Muscle of back (tissue), 11 donors: ENCODE results near the gene TNPO2. TPM values are rescaled to one million over a fixed set of nuclear protein-coding genes. Genes with fewer than 3 reads are reported as not detected.
"Not testable (repeated sequence)": the region's sequence is repeated elsewhere in the genome, so short reads cannot be mapped to it uniquely, and the experiment has no call there.

Experiments used
- DNase-seq, 3 donors: peaks; one replicate each; pipeline versions ENCODE4 v3.0.0 to v3.0.0-alpha.2; 2013
- polyA plus RNA-seq, 10 donors: library from polyadenylated mRNA; unstranded; fragments of 120-200 nt; gene quantifications; one replicate each; pipeline ENCODE4 v1.2.1, GENCODE V29; 2013; ENCODE audit not compliant: insufficient read length in 10 of 10

Gene TNPO2
- polyA plus RNA-seq, 10 donors: 44.6 to 69.5 (median 54.9) TPM

DNA sequence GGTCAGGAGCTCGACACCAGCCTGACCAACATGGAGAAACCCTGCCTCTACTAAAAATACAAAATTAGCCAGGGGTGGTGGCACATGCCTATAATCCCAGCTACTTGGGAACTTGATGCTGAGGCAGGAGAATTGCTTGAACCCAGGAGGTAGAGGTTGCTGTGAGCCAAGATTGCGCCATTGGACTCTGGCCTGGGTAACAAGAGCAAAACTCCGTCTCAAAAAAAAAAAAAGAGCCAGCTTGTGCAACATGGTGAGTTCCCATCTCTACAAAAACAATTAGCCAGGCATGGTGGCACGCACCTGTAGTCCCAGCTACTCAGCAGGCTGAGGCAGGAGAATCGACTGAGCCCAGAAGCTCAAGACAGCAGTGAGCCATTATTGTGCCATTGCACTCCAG lies 45.7 kb downstream of the TNPO2 start:
- DNase-seq: not testable (repeated sequence)

DNA sequence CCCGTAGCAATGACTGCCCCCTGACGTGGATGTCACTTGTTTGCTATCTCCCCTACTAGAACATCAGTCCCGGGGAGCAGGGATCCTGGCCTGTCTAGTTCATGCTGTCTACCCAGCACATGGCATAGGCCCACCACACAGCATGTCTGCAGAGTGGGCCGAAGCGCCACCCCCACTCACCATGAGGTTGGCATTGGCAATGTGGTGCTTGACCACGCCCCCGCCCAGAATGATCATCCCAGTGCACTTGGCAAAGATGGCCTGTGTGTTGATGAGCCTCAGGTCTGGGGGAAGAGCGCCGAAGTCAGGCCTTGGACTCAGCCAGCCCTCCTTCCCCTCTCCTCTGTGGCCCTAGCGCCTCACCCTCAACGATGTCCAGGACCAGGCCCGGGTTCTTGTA lies 46.8 kb downstream of the TNPO2 start:
- no peak for DNase-seq

DNA sequence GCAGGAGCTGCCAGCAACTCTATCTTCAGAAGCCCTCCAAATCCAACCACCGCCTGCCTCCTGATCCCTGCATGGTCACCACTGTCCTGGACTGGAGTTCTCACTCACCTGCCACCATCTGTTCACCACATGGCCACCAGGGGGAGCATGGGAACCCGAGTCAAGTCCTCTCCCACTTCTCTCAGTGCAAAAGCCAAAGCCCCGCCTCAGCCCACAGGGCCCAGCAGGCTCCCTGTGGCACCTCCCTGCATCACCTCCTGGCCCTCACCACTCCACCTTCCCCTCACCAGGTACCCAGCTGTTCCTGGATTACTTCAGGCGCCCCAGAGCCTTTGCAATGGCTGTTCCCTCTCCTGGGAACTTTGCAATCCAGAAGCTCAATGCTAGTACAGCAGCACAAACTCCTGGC lies 47.3 kb downstream of the TNPO2 start:
- peak; percentile 46 to 82 (median 76) for DNase-seq

DNA sequence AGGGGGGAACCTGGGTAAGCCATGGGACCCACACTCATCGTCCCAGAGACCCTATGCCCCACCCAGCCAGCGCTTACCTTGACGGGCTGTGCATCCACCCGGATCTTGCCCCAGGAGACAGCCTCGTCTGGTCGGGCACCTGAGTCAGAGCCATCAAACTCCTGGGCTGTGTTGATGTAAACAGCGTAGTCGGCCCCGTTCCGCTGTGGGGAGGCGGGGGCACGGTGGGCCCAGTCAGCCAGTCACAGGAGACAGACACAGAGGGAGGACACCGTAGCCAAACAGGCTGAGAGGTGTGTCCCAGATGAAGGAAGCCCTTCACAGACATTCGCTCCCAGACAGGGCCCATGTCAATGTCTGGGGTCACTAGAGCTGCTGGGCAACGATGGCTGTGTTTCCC lies 47.8 kb downstream of the TNPO2 start:
- no peak for DNase-seq

DNA sequence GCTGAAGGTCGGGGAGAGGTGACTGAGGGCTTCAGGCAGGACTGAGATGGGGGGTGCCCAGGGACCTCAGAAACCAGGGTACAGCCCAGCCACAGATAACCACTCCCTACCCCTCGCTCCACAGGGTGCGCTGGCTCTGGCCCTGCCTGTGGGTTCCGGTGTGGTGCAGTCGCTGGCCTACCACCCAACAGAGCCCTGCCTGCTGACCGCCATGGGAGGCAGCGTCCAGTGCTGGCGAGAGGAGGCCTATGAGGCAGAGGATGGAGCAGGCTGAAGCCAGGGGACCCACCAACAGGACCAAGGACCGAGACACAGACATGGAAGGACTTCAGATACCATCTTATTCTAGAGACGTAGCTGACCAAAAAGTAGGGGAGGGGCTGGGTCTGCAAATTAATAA lies 48.3 kb downstream of the TNPO2 start:
- DNase-seq: no peak

DNA sequence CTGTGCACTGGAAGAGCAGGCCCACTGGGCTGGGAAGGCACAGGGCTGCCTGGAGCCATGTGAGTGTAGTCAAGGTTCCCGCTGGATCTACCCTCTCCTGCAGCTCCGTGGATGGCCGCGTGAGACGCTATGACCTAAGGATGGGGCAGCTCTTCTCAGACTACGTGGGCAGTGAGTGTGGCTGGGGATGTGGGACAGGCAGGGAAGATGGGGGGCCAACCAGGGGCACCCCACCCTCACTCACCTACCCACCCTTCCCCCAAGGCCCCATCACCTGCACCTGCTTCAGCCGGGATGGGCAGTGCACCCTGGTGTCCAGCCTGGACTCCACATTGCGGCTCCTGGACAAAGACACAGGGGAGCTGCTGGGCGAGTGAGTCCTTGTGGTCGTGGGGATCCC lies 51.0 kb downstream of the TNPO2 start:
- no peak for DNase-seq

DNA sequence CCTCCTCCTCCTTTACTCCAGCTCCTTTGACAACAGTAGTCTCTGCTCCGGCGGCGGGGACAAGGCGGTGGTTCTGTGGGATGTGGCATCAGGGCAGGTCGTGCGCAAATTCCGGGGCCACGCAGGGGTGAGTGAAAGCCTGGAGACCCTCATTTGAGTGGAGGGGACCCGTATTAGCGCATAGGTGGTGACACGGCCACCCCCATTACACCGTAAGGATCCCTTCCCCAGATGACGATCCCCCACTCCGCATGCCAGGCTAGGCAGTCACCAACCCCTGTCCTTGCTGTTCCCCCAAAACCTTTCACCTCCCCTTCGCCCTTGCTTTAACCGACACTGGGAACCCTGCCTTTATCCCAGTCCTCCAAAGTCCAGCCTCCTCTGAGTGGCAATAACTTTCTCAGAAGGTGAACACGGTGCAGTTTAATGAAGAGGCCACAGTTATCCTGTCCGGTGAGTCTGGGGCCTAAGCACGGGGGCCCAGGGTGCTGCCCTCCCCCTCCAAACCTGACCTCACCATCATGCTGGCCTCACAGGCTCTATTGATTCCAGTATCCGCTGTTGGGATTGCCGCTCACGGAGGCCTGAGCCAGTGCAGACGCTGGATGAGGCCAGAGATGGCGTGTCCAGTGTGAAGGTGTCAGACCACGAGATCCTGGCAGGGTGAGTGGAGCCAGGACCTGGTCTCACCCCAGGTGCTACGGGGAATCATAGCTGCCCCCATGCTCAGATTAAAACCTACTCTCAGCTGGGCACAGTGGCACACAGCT lies 53.4 kb downstream of the TNPO2 start:
- DNase-seq: no peak

DNA sequence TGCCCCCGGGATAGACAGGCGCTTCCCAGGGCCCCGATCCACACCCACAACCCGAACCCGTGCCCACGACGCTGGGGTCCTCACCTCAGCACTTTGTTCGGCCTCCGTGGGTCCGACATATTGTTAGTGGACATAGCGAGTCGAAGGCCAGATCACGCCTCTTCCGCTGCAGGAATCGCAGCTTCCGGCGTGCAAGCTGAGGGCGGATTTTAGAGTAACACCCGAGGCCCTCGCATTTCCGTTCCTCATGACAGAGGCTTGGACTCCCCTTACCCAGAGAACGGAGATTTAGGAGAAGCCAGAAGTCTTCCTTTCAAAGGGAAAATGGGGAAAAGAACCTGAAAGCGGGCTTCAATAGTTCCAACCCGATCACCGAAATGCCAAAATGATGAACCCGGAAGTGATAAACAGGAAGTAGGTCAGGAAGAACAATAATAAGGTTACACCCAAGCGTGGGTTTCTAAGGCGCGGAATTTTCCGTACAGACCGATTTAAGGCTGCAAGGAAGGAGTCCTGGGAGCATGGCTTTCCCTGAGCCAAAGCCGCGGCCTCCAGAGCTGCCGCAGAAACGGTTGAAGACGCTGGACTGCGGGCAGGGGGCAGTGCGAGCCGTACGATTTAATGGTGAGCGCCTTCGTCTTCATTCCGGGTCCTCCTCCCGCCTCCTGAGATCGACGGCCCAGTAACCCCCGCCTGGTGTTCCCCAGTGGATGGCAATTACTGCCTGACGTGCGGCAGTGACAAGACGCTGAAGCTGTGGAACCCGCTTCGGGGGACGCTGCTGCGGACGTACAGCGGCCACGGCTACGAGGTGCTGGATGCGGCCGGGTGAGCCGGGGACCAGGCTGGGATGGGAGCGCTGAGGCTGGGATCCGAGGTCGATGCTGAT lies 54.2 kb downstream of the TNPO2 start:
- DNase-seq: peak; percentile 83 to 95 (median 90)

DNA sequence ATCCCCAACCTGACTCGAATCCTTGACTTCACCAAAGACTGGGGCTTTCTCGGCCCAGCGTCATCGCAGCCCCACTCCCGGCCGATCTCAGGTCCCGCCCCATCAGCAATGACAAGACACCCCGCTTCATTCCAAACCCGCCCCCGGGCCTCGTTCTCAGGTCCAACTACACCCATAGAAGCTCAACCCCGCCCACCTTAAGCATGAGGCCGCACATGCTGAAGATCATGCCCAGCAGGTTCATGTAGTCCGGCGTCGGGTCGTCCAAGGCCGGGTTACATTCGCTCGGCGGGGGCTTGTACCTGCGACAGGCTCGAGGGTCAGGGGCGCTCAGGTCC lies 54.8 kb downstream of the TNPO2 start:
- peak; percentile 31 to 79 (median 60) for DNase-seq

DNA sequence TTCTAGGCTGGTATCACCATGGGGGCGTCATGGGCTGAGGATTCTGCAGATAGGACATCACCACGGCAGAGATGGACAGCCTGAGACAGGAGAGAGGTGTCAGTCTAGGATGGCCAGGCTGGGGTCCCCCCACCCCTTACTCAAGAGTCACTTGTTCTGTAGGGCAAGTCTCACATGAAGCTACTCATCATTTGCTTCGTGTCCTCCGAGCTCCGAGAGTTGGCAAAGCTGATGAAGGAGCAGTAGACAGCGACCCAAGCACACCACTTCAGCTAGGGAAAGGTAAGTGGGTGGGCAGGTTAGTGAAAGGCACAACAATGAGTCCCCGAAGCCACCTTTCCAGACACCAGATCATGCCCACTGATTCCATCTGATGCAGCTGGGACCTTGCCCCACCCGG lies 55.4 kb downstream of the TNPO2 start:
- no peak for DNase-seq

DNA sequence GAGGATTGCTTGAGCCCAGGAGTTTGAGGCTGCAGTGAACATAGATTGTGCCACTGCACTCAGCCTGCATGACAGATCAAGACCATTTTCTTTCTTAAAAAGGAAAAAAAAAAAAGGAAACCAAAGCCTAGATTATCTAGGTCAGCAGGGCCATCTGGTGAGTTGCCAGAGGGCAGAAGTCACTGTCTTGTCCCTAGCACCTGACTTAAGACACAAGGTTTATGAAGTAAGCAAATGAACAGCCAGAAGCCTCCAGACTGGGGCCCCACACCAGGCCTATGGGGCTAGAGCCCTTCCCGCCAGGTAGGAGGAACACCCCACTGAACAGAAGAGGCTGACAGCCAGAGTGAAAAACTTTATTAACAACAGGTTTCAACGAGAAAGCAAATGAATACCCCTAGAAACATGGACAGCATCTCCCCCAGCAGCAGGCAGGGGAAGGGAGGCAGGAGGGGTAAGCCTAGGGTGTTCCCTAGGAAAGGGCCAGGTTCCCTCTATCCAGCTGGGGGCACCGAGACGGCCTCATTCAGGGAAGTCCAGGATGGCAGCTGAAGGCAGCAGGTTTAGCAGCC lies 55.9 kb downstream of the TNPO2 start:
- DNase-seq: no peak

DNA sequence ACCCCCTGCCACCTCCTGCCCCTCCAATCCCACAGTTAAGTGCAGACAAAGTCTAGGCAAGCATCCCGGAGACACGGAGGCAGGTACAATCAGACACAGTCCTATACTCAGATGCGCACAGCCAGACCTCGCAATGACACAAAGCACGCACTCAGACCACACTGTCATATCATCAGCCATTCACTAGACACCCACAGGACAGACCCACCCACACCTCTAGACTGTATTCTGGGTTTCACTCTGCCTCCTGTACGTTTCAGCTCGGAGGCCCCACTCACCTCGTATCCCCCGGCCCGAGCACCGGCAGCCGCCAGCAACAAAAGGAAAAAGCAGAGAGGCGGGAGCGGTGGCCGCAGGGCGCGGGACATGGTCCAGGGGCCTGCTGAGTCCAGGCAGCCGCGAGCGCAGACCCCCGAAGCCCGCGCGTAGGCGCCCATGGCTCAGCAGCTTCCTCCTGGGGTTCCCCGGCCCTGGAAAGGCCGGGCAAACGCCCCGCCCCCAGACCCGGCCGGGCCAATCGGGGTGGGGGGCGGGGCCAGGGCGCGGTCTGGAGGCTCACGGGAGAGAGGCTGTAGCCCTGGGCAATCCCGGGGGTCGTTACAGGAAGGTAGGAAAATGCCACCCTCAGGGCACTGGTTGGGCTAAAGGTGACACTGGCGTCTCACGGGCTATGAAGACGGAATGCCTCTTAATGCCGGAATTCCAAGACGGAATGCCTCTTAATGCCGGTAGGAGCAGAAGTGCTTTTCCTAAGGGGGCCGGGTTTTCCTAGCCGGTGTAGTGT lies 57.3 kb downstream of the TNPO2 start, which contains the start of the genes MAN2B1 and WDR83:
Gene MAN2B1, minus strand, starts transcription at position 478 of the 784 bp plus-strand sequence. Its CDS starts 41 bp downstream, at position 437.
Gene WDR83, plus strand, starts transcription at position 543 of the 784 bp plus-strand sequence. CDS start 2,984 bp downstream, outside the sequence.
- DNase-seq: peak; percentile 64 to 93 (median 84)

DNA sequence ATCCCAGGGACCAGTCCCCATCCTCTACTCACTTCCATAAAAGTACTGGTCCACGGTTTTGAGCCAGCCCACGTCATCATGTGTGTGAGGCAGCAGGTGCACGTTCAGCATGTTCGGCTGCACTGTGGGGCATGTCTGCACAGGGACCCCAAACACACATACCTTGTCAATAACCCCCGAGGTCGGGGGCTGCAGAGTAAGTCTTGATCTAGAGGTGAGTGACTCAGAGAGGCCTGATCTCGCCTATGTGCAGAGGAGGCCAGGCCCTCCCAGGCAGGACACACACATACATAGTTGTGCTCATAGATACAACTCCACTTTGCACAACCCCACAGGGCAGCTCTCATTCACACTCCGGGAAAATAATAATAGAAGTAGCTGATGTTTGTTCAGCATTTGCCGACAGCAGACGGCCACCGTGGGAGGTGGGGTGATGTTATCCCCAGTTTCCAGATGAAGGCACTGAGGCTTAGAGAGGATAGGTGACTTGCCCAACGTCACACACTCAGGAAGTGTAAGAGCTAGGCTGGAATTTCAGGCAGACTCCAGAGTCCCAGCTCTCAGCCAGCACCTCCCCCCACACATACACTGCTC lies 58.0 kb downstream of the TNPO2 start:
- no peak for DNase-seq

DNA sequence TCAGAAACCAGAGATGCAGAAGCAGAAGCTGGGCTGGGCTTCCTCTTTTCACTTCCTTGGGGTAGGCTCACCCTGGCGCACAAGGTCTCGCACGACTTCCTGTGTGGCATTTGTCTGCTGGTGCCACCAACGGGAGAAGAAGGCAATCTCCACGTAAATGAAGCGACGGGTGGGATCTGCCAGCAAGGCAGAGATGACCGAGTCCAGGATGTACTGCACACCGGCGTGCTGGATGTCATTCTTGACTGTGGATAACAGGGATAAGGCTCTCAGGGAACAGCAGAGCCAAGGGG lies 58.5 kb downstream of the TNPO2 start:
- peak in 1 of 3 donors; percentile 45 for DNase-seq

DNA sequence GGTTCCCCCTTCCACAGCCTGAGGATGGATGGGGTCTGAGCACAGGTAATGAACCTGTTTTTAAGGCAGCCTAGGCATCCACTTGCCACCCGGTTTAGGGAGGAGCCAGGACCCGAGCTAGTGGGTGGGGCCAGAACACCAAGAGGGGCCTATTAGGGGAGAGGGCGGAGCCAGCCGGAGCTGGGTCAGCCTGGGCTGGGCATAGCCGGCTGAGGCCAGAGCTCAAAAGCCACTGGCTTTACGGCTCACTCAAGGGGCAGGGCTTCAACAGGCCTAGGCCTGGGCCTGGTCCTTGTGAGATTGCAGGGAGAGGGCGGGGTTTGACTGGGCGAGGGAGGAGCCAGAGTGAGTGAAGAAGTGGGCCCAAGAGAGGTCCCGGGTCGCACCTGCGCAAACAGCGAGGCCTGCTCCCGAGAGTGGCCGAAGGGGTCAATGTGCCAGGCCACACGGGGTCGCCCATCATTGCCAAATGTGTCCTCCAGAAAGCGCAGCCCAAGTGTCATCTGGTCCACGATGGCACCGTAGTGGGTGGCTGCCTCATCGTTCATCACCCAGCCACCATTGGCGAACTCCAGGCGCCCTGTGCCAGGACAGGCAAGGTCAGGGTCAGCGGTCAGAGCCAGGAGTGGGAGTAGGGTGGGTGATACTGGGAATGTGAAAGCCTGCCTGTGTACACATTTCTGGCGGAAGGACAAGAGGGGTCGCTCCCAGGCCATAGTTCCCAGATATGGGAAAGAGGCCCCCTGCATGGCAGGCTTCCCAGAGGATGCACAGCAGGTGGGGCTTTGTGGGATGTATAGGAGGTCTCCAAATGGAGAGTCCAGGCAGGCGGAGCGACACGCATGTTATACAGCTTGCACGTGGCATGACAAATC lies 59.1 kb downstream of the TNPO2 start:
- no peak for DNase-seq

DNA sequence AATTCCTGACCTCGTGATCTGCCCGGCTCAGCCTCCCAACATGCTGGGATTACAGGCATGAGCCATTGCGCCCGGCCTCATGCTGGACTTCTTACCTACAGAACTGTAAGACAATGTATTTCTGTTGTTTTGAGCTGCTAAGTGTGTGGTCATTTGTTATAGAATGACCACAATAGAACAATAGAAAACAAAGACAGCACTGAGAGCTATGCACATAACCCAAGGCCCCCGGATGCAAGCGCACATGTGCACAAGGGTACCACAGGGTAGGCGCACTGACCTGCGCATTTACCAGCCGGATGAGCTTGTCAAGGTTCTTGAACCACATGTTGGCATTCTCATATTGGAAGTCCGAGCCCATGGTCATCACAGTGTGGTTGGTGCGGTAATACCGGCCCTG lies 62.8 kb downstream of the TNPO2 start:
- DNase-seq: no peak

DNA sequence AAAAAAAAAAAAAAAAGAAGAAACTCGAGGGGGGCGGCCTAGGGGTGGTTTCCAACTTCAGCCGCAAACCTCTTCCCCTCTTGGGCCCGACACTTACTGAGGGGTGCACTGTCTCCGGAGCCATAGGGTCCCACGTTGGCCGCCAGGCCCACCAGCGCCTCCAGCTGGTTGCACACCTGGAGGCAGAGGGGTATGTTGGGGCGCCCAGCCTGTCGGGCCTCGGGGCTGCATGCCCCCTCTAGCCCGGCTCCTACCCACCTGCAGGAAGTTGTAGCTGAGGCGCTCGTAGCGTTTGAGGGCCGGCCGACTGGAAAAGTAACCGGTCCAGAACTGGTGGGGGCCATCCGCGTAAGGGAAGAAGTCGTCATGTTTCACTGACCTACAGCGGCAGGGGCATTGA lies 65.8 kb downstream of the TNPO2 start:
- DNase-seq: no peak

DNA sequence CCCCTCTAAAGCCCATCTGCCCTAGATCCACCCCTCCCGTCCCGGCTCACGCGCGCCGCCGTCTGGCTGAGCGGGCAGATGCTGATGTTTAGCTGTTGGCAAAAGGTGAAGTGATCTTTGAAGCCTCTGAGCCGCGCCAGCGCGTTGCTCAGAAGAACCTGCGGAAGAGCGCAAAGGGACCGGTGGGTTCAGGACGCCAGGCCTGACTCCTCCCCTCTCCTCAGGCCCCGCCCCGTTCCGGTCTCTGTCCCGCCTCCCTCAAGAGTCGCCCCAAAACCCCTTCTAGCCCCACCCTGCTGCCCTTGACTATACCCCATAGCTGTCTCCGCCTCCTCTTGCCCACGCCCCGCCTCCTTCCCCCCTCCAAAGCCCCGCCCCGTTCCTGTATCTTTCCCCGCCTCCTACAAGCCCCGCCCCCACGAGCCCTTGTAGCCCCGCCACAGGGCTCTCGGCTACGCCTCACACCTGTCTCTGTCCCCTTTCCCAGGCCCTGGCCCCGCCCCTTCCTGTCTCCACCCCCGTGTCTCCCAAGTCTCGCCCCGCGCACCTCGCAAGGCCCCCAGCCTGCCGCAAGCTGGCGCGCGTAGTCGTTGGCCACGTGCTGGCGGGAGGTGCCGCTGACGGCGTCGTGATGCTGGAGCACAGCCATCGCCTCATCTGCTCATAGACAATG lies 66.7 kb downstream of the TNPO2 start:
- DNase-seq: no peak

DNA sequence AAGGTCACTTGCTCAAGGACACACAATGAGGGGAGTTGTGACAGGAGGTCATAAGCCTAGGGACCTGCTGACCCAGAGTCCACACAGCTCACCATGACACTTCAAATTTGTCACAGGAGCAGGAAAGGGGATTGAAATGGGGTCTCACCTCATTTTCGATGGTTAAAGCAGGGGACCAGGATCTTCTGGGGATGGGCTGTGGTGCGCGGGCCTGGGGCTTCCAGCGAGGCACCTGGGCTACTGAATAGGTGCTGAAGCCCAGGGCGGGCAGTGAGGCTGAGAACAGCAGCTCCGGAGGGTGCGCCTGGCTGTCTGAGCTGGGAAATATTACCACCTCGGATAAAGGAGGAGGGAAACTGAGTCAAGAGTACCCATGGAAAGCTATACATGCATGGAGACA lies 68.2 kb downstream of the TNPO2 start:
- no peak for DNase-seq

DNA sequence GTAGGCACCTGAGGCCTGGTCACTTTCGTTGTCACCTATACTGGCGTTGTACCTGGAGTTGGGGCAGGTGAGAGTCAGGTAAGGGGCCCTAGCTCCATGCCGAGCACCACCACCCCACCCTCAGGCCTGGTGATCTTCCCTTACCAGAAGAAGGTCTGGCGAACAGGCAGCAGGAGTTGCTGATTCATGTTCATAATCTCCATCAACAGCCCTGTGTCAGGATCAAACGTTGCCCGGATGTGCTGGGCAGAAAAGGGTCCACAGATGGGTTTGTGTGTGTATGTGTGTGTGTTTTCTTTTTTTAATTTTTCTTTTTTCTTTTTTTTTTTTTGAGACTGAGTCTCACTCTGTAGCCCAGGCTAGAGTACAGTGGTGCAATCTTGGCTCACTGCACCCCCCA lies 71.5 kb downstream of the TNPO2 start:
- DNase-seq: no peak
